Sigmoid colon (tissue), 7 donors: ENCODE measurements around the gene CHMP2A. TPM values are rescaled to one million over a fixed set of nuclear protein-coding genes. Genes with fewer than 3 reads are reported as not detected.

Experiments used
- DNase-seq: peaks from one replicate; pipeline ENCODE4 v3.0.0-alpha.2; 2019
- H3K27ac ChIP-seq, 4 donors: fragments of 200-600 bp; sonication (generic); one replicate each; pipeline ENCODE4 v1.5.1; 2016 to 2019; ENCODE audit warnings: mild to moderate bottlenecking in 1 of 4
- H3K27me3 ChIP-seq, 3 donors: fragments of 200-600 bp; sonication (generic); one replicate each; pipeline ENCODE4 v1.5.1; 2019; ENCODE audit warnings: mild to moderate bottlenecking in 1 of 3
- H3K36me3 ChIP-seq, 4 donors: fragments of 200-600 bp; sonication (generic); one replicate each; pipeline ENCODE4 v1.5.1; 2016 to 2019
- H3K4me1 ChIP-seq, 4 donors: fragments of 200-600 bp; sonication (generic); one replicate each; pipeline ENCODE4 v1.5.1; 2017 to 2019
- H3K4me3 ChIP-seq, 4 donors: fragments of 200-600 bp; sonication (generic); one replicate each; pipeline ENCODE4 v1.5.1; 2017 to 2019; ENCODE audit warnings: mild to moderate bottlenecking in 2 of 4, moderate library complexity in 1 of 4
- H3K9me3 ChIP-seq, 4 donors: fragments of 200-600 bp in 3 of 4; sonication (generic) in 3 of 4; one replicate each; pipeline versions ENCODE4 v1.5.1 to v1.6.1; 2013 to 2019
- EP300 ChIP-seq, 4 donors: sonication (generic); formaldehyde crosslinking; IDR thresholded peaks; one replicate each; pipeline ENCODE4 v1.6.1; 2017; ENCODE audit warnings: antibody characterized with exemption in 4 of 4
- POLR2A ChIP-seq, 2 donors: fragments of 450-650 bp; IDR thresholded peaks; one replicate each; pipeline ENCODE4 v1.6.1; 2016; ENCODE audit warnings: antibody characterized with exemption in 2 of 2, mild to moderate bottlenecking in 2 of 2, moderate library complexity in 2 of 2
- POLR2AphosphoS5 ChIP-seq, 4 donors: sonication (generic); formaldehyde crosslinking; IDR thresholded peaks; one replicate each; pipeline ENCODE4 v1.6.1; 2017; ENCODE audit warnings: antibody characterized with exemption in 4 of 4
- WGBS, 2 donors: extraction: QIAGEN DNeasy Blood & Tissue Kit; methylation state at CpG; one replicate each; pipeline ENCODE4 v1.1.7; 2013; 5-methylcytosine and 5-hydroxymethylcytosine counted together
- intact Hi-C: fragments of 100-400 bp; cut with DNase I; formaldehyde crosslinking; loops from one replicate; pipeline ENCODE4 v1.15.1; 2023
- polyA plus RNA-seq, 3 donors: library from polyadenylated mRNA; stranded (reverse); fragments of 200-250 nt; gene quantifications; one replicate each; pipeline ENCODE4 v1.2.3, GENCODE V29; 2013
- total RNA-seq, 4 donors: library from RNA; depleted of rRNA; stranded (reverse); fragments of >200 nt; gene quantifications; one replicate each; pipeline ENCODE4 v1.1.0, GENCODE V29; 2016
- TF ChIP-seq, protein P1 (sequence below), 4 experiments: fragments of 450-650 bp in 3 of 4; fragments of 200-600 bp in 1 of 4; IDR thresholded peaks; one replicate each; pipeline ENCODE4 v1.5.1; 2016 to 2019; ENCODE audit warnings: antibody characterized with exemption in 4 of 4, mild to moderate bottlenecking in 3 of 4, moderate library complexity in 2 of 4
- donor health status: healthy with polysubstance abuse.
- donor health status: Bipolar disorder and iron deficiency.
- donor health status: healthy.

The CHMP2A gene
- 100 to 1,000 TPM; 101 to 144 (median 136) TPM for total RNA-seq
- 100 to 1,000 TPM; 196 to 372 (median 300) TPM for polyA plus RNA-seq

DNA sequence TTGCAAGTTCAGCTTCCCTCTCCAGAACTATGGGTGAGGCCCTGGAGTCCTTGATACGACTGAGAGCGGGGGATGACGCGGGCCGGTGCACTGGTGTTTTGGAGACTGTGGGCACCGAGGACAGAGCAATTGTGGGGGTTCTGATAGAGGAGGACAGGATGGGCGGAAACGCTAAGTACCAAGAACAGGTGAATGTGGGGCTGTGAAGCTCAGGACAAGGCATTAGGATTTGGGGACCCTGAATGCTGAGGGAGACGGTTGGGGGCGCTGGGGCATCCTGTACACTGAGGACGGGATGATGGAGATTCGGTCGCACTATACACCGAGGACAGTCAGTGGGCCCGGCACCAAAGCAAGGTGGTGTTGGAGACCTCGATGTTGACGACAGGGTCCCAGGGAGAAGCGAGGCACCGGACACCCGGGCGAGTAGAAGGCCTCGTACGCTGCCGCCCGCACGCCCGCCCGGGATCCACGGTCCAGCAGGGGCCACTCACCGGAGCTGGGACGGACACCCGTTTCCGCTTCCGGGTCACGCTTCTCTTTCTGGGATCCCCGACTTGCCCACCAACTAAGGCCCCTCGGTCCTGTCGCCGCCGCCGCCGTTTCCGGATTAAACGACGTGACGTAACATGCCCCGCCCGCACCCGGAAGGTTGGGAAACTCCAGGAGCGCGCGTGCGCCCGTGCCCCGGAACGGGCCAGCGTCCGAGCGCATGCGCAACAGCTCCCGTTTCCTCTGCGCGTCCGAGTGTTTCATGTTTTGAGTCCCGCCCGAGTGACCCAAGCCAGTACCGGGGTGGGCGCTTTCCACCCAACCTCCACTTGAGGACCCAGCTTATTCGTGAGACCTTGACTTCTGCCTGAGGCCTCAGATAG is at the start of gene CHMP2A:
CHMP2A (minus strand) TSS at position 612 of the 875 bp plus-strand sequence. CDS start 893 bp downstream, outside the sequence.
- peak within 1 kb of the TSS; percentile 99 to 100 (median 100) for H3K27ac ChIP-seq
- H3K9me3 ChIP-seq, result no peaks in the 10 kb centered on the region
- peaks cover 0 to 54% (median 40%) of the 10 kb centered on the region in 4 donors for H3K4me1 ChIP-seq
- DNase-seq, result peak; percentile 100
- TF ChIP-seq POLR2A (IDR thresholded peaks at IDR 0.05), result peak; percentile 67 to 81
- TF ChIP-seq, protein P1, sequence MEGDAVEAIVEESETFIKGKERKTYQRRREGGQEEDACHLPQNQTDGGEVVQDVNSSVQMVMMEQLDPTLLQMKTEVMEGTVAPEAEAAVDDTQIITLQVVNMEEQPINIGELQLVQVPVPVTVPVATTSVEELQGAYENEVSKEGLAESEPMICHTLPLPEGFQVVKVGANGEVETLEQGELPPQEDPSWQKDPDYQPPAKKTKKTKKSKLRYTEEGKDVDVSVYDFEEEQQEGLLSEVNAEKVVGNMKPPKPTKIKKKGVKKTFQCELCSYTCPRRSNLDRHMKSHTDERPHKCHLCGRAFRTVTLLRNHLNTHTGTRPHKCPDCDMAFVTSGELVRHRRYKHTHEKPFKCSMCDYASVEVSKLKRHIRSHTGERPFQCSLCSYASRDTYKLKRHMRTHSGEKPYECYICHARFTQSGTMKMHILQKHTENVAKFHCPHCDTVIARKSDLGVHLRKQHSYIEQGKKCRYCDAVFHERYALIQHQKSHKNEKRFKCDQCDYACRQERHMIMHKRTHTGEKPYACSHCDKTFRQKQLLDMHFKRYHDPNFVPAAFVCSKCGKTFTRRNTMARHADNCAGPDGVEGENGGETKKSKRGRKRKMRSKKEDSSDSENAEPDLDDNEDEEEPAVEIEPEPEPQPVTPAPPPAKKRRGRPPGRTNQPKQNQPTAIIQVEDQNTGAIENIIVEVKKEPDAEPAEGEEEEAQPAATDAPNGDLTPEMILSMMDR (IDR thresholded peaks at IDR 0.05), result no peak
- peak in 1 of 4 donors; percentile 52 for TF ChIP-seq EP300 (IDR thresholded peaks at IDR 0.05)
- TF ChIP-seq POLR2AphosphoS5 (IDR thresholded peaks at IDR 0.05), result peak; percentile 81 to 95 (median 91)
- H3K4me3 ChIP-seq, result peak within 1 kb of the TSS; percentile 44 to 86 (median 77)
- intact Hi-C loops, result loop anchor here (1.0 to 2.0 kb wide), 2 partner anchors 10 to 36 kb away; partner anchors contain the start of genes TRIM28 and ZBTB45
- peaks cover 37 to 52% (median 41%) of the 10 kb centered on the region in 4 donors for H3K36me3 ChIP-seq
- no peaks in the 10 kb centered on the region for H3K27me3 ChIP-seq
- 0 to 1% methylated on average over 69 of the region's 69 CpGs for WGBS, 2 donors

DNA sequence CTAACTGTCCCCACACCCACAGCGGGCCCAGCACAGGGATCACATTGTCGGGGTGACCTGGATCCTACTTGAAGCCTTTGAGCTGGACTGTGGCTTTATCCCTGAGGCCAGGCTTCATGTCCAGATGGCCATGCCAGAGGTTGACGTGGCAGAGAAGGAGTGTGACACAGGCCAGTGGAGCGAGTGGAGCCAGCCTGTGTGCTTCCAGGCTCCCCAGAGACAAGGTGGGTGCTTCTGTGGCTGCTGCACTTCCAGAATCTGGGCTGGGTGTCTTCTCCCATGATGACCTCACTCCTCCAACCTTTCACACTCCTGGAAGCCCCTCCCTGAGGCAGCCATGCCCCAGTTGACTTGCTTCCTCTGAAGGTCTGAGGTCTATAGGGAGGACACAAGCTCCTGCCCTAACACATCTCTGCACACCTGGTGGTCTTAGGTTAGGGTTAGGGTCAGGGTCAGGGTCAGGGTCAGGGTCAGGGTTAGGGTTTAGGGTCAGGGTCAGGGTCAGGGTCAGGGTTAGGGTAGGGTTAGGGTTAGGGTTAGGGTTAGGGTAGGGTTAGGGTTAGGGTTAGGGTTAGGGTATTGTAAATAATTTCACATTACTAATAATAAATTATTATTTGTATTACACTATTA is 31.3 kb upstream of the CHMP2A start:
- DNase-seq, result peak; percentile 60
- Histone ChIP-seq H3K4me3 (no peak overlapping the region), H3K27me3 (no peaks in the 10 kb centered on the region), H3K9me3 (no peaks in the 10 kb centered on the region), H3K27ac (no peak overlapping the region), H3K4me1 (peaks cover 0 to 8% (median 7%) of the 10 kb centered on the region in 4 donors), H3K36me3 (peaks cover 0 to 27% (median 12%) of the 10 kb centered on the region in 4 donors)
- 93 to 94% methylated on average over 4 of the region's 4 CpGs for WGBS, 2 donors
- intact Hi-C loops, result no loop called here
- TF ChIP-seq, protein P1 (IDR thresholded peaks at IDR 0.05), result no peak
- TF ChIP-seq POLR2A (IDR thresholded peaks at IDR 0.05), result no peak
- no peak for TF ChIP-seq EP300 (IDR thresholded peaks at IDR 0.05)
- no peak for TF ChIP-seq POLR2AphosphoS5 (IDR thresholded peaks at IDR 0.05)

DNA sequence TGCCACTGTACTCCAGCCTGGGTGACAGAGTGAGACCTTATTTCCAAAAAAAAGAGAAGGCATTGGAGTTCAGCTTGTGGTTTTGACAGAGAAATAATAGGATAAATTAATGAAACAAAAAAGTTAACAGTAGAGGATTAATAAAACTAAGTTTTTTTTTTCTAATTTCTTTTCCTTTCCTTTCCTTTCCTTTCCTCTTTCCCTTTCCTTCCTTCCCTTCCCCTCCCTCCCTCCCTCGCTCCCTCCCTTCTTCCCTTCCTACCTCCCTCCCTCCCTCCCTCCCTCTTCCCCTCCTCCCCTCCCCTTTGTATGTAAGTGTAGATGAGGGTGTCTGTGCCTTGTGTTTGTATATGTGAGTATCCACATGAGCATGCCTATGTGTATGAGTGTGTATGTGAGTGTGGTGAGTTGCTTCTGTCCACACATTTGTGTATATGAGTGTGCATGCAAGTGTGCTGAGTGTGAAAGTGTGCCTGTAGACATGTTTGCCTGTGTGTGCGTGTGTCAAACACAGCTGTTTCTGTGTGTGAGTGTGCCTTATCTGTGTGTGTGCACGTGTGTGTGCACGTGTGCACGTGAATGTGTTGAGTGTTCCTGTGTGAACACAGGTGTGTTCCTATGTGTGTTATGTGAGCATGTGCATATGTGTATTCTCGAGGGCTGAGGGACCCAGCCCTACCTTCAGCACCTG is 30.7 kb upstream of the CHMP2A start:
- TF ChIP-seq, protein P1 (IDR thresholded peaks at IDR 0.05), result no peak
- TF ChIP-seq POLR2A (IDR thresholded peaks at IDR 0.05), result no peak
- WGBS, 2 donors, result 76 to 84% methylated on average over 6 of the region's 6 CpGs
- Histone ChIP-seq H3K27ac (no peak overlapping the region), H3K27me3 (no peaks in the 10 kb centered on the region), H3K4me1 (peaks cover 0 to 14% (median 12%) of the 10 kb centered on the region in 4 donors), H3K4me3 (no peak overlapping the region), H3K9me3 (no peaks in the 10 kb centered on the region), H3K36me3 (peaks cover 0 to 27% (median 12%) of the 10 kb centered on the region in 4 donors)
- intact Hi-C loops, result no loop called here
- no peak for DNase-seq

DNA sequence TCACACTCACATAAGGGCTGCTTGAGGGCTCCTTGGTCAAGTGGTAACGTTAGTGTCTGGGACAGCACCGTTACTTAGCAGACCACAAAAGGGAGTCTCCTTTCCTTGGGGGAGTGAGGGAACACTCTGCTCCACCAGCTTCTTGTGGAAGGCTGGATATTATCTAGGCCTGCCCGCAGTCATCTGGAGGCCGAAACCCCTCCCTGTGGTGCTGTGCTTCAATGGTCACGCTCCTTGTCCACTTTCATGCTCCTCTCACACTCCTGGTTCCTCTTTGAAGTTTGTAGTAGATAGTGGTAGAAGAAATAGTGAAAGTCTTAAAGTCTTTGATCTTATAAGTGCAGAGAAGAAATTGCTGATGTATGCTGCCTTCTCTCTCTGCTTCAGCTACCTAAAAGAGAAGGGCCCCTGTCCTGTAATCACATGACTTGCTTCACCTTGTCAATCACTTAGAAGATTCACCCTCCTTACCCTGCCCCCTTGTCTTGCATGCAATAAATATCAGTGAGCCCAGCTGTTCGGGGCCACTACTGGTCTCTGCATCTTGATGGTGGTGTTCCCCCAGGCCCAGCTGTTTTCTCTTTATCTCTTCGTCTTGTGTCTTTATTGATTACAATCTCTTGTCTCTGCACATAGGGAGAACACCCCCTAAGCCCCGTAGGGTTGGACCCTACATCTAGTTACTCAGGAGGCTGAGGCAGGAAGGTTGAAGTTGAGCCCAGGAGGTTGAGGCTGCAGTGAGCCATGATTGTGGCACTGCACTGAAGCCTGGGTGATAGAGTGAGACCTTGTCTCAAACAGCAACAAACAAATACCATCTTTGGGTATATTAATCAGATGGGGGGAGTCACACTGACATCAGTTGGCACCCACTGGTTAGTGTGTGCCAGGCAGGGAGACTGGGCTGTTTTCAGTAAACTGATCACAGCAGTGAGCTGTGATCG is 29.9 kb upstream of the CHMP2A start:
- no peak overlapping the region for H3K27ac ChIP-seq
- H3K9me3 ChIP-seq, result no peaks in the 10 kb centered on the region
- H3K4me3 ChIP-seq, result no peak overlapping the region
- 86 to 90% methylated on average over 8 to 9 of the region's 9 CpGs for WGBS, 2 donors
- H3K36me3 ChIP-seq, result peaks cover 0 to 27% (median 12%) of the 10 kb centered on the region in 4 donors
- DNase-seq, result no peak
- H3K4me1 ChIP-seq, result peaks cover 0 to 17% (median 14%) of the 10 kb centered on the region in 4 donors
- no peaks in the 10 kb centered on the region for H3K27me3 ChIP-seq
- TF ChIP-seq POLR2AphosphoS5 (IDR thresholded peaks at IDR 0.05), result no peak
- TF ChIP-seq POLR2A (IDR thresholded peaks at IDR 0.05), result no peak
- TF ChIP-seq, protein P1 (IDR thresholded peaks at IDR 0.05), result no peak
- no peak for TF ChIP-seq EP300 (IDR thresholded peaks at IDR 0.05)
- intact Hi-C loops, result no loop called here
